Measurements from ENCODE around the gene TMC7.

GRCh38 chr16:19067349-19068236, 83.9 kb downstream of the TMC7 start, which contains the start of gene COQ7:
- TF ChIP-seq BHLHE40 (IDR thresholded peaks at IDR 0.05; ENCODE audit: low read length) (peak; percentile 47; the same call in 1 of the 2 replicates), SOX6 (IDR thresholded peaks at IDR 0.05) (no peak), NFRKB (IDR thresholded peaks at IDR 0.05; ENCODE audit: low read depth) (no peak), MEF2D (tag; conservative IDR thresholded peaks at IDR 0.05; ENCODE audit: low read depth) (no peak), ZFP91 (CRISPR knock-in tag; IDR thresholded peaks at IDR 0.05) (no peak), NFIC (IDR thresholded peaks at IDR 0.05) (no peak)

Data from K562 (cell line).